A549 (cell line): ENCODE measurements around the gene PCOLCE2.

Experiments
- ESRRA ChIP-seq: fragments of 150-350 bp; IDR thresholded peaks from 2 replicates; pipeline ENCODE4 v1.6.1; 2014; ENCODE audit warnings: mild to moderate bottlenecking, low read length, borderline replicate concordance
- KDM5A ChIP-seq: fragments of 200-600 bp; sonication (generic); IDR thresholded peaks from 2 replicates; pipeline ENCODE4 v1.6.1; 2016; ENCODE audit warnings: antibody characterized with exemption, mild to moderate bottlenecking
- NPAS2 ChIP-seq: fragments of 250-450 bp; sonication (Bioruptor Pico); IDR thresholded peaks from 2 replicates; pipeline ENCODE4 v1.8.0; 2022; ENCODE audit warnings: mild to moderate bottlenecking, moderate library complexity, borderline replicate concordance
- POLR2A ChIP-seq: IDR thresholded peaks from 2 replicates; pipeline ENCODE4 v1.6.1; 2012; ENCODE audit warnings: mild to moderate bottlenecking, low read length
- RARB ChIP-seq: fragments of 250-450 bp; sonication (Bioruptor Pico); IDR thresholded peaks from 2 replicates; pipeline ENCODE4 v1.8.0; 2021; ENCODE audit warnings: mild to moderate bottlenecking, moderate library complexity
- RFX5 ChIP-seq: fragments of 450-650 bp; IDR thresholded peaks from 2 replicates; pipeline ENCODE4 v1.7.1; 2014; ENCODE audit warnings: antibody characterized with exemption, mild to moderate bottlenecking, moderate library complexity
- TF ChIP-seq, protein P1 (sequence below): fragments of >200 bp; sonication (Bioruptor Twin); formaldehyde crosslinking; IDR thresholded peaks from 3 replicates; pipeline ENCODE4 v1.5.1; 2016
- TF ChIP-seq, protein P2 (sequence below): fragments of 200-600 bp; sonication (generic); IDR thresholded peaks from 2 replicates; pipeline ENCODE4 v1.6.1; 2016; ENCODE audit warnings: antibody characterized with exemption, mild to moderate bottlenecking, moderate library complexity
- TF ChIP-seq, protein P3 (sequence below): IDR thresholded peaks from 2 replicates; pipeline ENCODE4 v1.6.1; 2012

DNA sequence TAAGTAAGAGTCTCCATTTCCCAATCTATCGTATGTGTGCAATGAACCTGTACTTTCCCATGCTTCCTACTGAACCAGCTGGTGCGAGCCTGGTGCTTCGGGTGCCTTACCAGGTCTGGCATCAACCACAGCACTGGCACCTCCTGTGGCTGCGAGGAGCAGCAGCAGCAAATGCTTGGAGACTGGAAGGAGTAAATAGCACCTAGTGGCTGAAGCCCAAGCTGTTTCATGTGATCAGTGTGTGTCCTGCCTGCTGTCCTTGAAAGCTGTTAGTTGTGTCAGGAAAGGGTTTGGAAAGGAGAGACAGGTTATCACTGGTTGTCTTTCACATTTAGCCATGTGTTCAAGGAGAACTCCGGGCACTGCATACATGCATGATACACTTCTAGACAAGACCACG is 31.8 kb downstream of the PCOLCE2 start:
- TF ChIP-seq ESRRA (no peak), KDM5A (no peak), POLR2A (no peak), RFX5 (no peak), NPAS2 (CRISPR knock-in tag) (no peak), RARB (CRISPR knock-in tag) (no peak)
- TF ChIP-seq, protein P1, sequence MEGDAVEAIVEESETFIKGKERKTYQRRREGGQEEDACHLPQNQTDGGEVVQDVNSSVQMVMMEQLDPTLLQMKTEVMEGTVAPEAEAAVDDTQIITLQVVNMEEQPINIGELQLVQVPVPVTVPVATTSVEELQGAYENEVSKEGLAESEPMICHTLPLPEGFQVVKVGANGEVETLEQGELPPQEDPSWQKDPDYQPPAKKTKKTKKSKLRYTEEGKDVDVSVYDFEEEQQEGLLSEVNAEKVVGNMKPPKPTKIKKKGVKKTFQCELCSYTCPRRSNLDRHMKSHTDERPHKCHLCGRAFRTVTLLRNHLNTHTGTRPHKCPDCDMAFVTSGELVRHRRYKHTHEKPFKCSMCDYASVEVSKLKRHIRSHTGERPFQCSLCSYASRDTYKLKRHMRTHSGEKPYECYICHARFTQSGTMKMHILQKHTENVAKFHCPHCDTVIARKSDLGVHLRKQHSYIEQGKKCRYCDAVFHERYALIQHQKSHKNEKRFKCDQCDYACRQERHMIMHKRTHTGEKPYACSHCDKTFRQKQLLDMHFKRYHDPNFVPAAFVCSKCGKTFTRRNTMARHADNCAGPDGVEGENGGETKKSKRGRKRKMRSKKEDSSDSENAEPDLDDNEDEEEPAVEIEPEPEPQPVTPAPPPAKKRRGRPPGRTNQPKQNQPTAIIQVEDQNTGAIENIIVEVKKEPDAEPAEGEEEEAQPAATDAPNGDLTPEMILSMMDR = peak; percentile 34; the same call in 2 of the 3 replicates
- TF ChIP-seq, protein P2, sequence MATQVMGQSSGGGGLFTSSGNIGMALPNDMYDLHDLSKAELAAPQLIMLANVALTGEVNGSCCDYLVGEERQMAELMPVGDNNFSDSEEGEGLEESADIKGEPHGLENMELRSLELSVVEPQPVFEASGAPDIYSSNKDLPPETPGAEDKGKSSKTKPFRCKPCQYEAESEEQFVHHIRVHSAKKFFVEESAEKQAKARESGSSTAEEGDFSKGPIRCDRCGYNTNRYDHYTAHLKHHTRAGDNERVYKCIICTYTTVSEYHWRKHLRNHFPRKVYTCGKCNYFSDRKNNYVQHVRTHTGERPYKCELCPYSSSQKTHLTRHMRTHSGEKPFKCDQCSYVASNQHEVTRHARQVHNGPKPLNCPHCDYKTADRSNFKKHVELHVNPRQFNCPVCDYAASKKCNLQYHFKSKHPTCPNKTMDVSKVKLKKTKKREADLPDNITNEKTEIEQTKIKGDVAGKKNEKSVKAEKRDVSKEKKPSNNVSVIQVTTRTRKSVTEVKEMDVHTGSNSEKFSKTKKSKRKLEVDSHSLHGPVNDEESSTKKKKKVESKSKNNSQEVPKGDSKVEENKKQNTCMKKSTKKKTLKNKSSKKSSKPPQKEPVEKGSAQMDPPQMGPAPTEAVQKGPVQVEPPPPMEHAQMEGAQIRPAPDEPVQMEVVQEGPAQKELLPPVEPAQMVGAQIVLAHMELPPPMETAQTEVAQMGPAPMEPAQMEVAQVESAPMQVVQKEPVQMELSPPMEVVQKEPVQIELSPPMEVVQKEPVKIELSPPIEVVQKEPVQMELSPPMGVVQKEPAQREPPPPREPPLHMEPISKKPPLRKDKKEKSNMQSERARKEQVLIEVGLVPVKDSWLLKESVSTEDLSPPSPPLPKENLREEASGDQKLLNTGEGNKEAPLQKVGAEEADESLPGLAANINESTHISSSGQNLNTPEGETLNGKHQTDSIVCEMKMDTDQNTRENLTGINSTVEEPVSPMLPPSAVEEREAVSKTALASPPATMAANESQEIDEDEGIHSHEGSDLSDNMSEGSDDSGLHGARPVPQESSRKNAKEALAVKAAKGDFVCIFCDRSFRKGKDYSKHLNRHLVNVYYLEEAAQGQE = no peak
- TF ChIP-seq, protein P3, sequence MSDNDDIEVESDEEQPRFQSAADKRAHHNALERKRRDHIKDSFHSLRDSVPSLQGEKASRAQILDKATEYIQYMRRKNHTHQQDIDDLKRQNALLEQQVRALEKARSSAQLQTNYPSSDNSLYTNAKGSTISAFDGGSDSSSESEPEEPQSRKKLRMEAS = no peak
